NCI-H146 treated with DMSO at 0.1 percent for 48 hours (cell line): ENCODE measurements around the gene PML.

Experiments used
- DNase-seq: peaks from one replicate; lab custom pipeline; 2025; ENCODE audit not compliant: unreplicated experiment; lab: John Stamatoyannopoulos, UW

PML gene

DNA sequence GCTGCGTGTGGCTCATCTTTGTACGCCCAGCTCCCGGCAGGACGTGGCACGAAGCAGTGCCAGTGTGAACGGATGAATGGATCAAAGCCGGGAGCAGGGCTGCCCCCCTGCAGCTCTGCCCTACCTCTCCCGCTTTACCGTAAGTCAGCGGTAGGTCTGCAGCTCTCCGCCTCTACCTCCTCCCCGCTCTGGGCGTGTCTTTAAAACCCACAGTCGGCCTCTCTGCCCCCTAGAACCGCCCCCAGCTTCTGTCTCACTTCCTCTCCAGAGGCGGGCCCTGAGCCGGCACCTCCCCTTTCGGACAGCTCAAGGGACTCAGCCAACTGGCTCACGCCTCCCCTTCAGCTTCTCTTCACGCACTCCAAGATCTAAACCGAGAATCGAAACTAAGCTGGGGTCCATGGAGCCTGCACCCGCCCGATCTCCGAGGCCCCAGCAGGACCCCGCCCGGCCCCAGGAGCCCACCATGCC lies at the start of gene PML:
PML (plus strand) TSS at position 304 of the 471 bp plus-strand sequence; CDS start at position 401, 97 bp downstream.
- peak; percentile 76 for DNase-seq

GRCh38 chr15:73945130-73945508 lies 49.4 kb upstream of the PML start:
- no peak for DNase-seq

DNA sequence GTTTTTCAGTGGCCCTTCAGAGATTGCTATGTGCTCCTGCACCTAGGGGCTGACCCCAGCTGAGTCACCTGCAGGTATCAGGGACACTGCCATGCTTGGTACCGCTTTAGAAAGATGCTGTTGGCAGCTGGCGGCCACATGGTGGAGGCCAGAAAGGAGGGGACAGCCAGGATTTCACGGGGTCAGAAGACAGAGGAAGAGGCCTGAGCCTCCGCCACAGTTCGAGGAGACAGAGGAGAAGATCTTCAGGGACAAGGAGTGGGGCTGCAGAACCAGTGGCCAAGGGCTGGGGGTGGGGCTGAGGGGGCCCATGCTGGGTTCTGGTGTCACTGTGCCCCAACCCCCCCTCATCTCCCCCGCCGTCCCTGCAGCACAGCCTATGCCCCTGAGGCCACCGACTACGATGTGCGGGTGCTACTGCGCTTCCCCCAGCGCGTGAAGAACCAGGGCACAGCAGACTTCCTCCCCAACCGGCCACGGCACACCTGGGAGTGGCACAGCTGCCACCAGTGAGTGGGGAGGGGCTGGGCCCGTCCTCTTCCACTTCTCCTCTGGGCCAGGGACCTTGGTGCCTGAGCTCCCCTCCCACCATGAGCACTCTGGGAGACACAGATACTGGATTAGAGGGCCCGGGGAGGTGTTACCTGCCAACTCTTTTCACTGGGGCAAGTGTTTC lies 48.3 kb upstream of the PML start:
- no peak for DNase-seq

DNA sequence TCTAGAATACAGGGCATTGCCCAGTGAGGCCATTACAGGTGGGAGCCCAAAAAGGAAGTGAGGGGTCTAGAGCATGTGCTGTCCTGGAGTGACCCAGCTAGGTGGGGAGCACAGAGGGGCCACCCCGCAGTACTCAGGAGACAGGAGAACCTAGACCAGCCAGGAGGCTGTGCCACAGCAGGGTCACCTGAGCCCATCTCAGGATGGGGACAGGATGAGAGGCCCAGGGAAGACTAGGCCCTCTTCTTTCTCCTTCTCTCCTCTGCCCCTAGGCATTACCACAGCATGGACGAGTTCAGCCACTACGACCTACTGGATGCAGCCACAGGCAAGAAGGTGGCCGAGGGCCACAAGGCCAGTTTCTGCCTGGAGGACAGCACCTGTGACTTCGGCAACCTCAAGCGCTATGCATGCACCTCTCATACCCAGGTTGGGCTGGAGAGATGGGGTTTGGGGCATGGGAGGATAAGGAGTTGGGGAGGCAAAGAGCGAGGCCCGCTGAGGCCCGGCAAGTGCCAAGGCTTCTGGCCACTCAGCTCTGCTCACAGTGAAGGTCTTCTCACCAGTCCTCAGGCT lies 47.6 kb upstream of the PML start:
- no peak for DNase-seq

- DNase-seq = no peak
Observed at GRCh38 chr15:73947651-73948050, 46.9 kb upstream of the PML start.

DNA sequence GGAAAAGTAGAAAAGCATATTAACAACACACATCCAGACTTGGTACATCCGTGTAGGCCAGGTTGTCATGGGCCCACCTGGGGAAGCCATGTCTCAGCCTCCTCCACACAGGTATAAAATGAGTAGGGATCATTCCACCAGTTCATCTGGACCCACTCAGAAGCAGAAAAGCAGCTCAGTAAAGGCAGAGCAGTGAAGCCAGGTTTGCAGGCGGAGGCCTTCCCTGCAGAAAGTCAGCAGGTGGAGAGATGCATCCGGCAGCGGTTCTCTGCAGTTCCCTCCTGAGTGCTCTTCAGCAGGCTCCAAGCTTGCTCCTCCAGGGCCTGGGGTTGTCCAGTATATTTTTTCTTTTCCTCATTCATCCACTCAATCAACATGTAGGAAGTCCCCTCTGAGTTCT lies 46.1 kb upstream of the PML start:
- no peak for DNase-seq

GRCh38 chr15:73948982-73949381 lies 45.5 kb upstream of the PML start:
- no peak for DNase-seq

- DNase-seq = no peak
Observed at GRCh38 chr15:73949496-73949895, 45.0 kb upstream of the PML start.

GRCh38 chr15:73950479-73950830 lies 44.1 kb upstream of the PML start:
- no peak for DNase-seq

- peak; percentile 42 for DNase-seq
Observed at GRCh38 chr15:73950831-73951561, 43.5 kb upstream of the PML start.

DNA sequence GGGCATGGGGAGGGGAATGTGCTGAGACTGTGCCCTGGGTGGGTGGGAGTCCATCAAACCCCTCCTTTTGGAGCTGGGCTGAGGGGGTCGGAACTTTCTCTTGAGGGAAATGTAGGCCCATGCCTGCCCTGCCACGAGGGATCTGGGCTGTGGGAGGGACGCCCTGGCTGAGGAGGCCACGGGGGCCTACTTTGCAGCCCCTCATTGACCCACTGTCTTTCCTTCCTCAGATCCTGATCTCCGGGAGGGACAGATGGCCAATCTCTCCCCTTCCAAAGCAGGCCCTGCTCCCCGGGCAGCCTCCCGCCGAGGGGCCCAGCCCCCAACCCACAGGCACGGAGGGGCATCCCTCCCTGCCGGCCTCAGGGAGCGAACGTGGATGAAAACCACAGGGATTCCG lies 42.9 kb upstream of the PML start:
- no peak for DNase-seq

DNA sequence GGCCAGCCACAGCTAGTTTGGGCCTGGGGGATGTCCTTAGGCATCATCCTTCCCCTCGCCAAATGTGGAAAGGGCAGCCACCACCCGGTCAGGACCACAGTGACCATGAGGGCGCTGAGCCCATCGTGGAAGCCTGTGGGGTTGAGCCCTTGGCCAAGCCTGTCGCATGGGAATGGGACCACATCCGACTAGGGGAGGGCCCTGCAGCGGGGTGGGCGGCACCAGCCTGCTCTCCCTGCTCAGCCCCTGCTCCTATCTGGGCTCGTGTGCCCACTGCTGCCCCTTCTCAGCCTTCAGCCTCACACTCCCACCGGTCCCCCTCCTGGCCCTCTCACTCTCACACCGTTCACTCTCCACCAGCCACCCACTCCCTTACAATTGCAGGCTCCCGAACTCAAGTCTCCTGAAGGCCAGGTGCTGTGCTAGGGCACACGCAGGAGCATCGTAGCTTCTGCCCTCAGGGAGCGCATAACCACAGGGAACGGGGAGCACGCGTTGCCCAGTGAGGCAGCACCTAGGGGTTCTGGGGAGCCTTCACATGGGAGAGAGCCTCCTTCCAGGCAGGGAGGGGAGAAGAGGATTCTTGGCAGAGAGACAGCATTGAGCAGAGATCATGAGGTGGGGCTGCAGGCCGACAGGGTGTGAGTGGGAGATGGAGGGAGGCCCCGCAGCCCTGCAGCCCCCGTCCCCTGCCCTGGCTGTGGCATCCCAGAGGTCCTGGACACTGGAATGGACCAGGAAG lies 42.2 kb upstream of the PML start:
- DNase-seq = no peak

GRCh38 chr15:73952913-73953750 lies 41.4 kb upstream of the PML start:
- no peak for DNase-seq

DNA sequence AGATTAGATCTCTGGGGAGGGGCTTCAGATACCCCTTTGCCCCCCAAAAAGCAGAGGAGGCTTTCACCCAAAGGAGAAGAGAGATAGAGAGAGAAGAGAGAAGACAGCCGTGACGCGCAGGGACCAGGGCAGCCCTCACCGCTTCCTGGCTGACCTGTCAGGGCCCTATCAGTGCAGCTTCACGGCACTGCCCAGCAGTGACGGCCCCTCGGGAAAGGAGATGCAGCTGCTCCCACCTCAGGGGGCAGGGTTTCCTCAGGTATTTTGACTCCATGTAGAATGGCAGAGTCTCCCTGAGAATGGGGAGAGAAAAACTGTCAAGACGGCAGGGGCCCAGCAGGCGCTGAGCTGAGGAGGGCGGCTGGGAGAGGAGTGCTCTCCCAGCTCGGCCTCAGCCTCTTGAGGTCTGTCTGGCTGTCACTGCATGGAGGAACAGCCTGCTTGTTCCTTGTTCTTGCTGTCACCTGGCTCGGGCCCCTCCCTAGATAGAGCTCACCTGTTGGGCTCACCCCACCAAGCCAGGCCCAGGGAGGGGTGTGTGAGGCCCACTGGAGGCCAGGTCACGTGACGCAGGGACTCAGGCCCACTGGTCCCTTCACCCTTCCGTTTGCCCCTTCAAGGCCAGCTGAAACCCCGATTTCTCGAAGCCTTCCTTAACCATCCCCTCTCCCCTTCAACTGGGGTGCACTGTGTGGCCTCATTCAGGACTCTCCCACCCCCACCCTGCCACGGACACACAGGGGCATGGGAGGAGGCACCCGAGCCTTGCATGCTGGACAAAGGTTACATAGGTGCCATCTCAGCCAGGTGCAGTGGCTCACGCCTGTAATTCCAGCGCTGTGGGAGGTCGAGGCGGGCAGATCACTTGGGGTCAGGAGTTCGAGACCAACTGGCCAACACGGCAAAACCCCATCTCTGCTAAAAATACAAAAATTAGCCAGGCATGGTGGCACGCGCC lies 40.0 kb upstream of the PML start:
- no peak for DNase-seq

DNA sequence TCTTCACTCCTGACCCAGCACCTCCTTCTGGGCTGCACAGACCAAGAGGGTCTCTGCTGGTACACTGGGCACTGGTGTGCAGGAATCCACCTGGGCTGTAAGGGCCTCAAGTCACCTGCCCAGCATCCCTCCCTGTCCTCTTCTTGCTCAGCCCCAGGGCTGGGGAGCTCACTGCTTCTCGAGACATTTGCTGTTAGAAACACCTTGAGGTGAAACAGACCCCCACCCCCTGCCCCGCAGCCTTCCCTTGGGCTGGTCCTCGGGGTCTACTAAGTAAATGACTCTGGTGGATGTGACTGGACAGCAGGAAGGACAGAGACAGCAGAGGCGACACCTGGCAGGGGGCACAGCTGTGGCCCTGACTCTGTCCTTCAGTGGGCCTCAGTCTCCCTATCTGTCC lies 39.2 kb upstream of the PML start:
- no peak for DNase-seq

DNA sequence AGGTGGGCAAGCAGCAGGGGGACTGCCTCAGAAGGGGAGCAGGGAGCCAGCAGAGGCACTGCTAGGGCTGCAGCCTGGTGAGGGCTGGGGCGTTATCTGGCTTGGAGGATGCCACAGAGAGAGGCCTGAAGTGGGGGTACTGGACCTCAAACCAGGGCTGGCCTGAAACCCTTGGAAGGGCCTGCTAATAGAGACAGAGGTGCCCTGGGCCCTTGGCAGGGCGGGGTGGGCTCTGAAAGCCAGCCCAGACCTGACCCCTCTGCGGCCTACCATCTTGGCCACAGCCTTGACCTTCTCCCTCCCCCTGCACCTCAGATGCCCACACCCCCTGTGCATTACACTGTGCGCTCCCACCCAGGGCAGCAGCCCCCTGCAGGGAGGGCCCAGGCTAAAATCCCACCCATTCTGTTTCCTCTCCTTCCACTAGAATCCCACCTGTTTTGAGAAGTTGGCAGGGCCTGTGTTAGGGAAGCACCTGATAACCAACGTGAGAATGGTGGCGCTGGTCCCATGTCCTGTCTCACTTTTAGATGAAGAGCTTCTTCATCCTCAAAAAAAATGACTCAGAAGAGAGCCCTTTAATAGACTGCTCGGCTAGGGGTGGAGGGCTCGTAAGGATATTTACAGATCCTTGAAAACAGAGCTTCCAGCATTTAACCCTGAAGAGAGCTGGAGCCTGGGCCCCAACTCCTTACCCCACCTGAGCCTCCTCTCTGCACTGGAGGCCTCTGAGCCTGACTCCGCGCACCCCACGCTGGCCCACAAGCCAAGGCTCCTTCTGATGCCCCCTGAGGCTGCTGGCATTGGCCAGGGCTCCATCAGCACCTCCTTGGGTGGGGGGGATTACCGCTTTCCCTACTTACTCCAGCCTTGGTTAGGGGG lies 38.4 kb upstream of the PML start:
- DNase-seq = no peak

DNA sequence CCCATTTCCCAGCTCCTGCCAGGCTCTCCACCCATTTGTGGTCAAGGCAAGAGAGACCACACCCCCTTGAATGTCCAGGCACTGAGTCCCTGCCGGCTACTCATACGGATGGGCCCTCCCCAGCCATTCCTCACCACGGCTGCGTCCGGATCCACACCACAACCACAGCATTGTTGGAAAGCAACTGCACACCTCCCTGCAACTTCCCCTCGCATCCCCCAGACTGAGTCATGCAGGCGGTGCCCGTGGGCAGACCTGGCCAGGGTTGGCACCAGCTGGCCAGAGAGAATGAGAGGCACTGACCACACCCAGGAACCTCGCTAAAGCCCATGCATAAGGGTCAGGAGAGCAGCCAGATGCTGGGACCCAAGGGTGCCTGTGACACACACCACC lies 37.8 kb upstream of the PML start:
- DNase-seq = no peak

DNA sequence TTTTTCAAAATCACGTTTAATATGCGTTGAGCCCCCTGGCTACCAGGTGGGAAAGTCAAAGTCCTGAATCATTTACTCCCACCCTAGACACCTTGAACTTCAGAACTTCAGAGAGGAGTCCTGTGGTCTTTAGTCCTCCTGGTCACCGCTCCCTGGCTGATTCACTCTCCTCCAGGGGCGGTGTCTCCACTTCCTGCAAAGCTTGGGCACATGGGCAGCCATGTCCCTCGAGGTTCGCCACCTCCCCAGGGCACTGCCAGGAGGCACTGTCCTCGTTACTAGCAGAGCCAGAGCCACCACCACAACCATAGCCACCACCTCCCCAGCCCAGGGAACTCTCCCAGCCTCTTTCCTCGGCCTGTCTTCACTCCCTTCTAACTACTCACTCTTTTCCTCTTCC lies 37.2 kb upstream of the PML start:
- no peak for DNase-seq

- DNase-seq = no peak
Observed at GRCh38 chr15:73957785-73958184, 36.7 kb upstream of the PML start.
